ENCODE measurements around the gene DHX35. TPM values are rescaled to one million over a fixed set of nuclear protein-coding genes. Genes with fewer than 3 reads are reported as not detected.

Gene DHX35
- total RNA-seq, 1 experiment from 2014 or later = 11.2 TPM

DNA sequence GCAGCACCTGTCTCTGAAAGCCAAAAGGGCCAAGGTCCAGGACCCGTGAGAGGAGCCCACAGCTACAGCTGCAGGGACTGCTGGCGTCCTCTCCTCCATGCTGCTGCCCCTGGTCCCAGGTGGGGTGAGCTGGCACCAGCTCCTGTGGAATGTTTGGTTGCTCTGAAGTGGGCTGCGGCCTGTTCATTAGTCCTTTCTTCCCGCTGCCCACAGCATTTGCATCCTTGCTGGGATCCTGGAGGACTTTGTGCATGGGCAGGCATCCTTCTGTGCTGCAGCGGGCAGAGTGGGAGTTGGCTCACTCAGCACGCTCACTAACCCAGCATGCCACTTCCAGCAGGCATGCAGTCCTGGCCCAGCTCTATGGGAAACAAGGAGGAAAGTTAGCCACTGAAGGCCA lies 76.4 kb downstream of the DHX35 start:
- H3K9me3 ChIP-seq (ENCODE audit: control insufficient read depth in 1 of 2, insufficient read depth in 1 of 2, low read depth in 1 of 2, low read length in 2 of 2) = no peaks in the 10 kb centered on the region
- ChIA-PET POLR2A (no interaction called here), RAD21 (ENCODE audit: low non-redundant PET in 1 of 2, low total read pairs in 2 of 2, uncharacterized antibody in 2 of 2, unreplicated experiment in 2 of 2) (no interaction called here), CTCF (interaction anchor here (1.1 kb wide), 1 partner anchor 11 kb away, joined by 3 read pairs; no protein-coding TSS in a partner anchor)
- BruUV-seq (replicated peaks) = no TSS peak
- TF ChIP-seq ZBTB33 (IDR thresholded peaks at IDR 0.05; ENCODE audit: extremely low read depth, insufficient replicate concordance, low read length) (no peak), ELF1 (IDR thresholded peaks at IDR 0.05; ENCODE audit: borderline replicate concordance, low read depth) (no peak), CTCF (IDR thresholded peaks at IDR 0.05 in 2 of 3, conservative IDR thresholded peaks at IDR 0.05 in 1 of 3; ENCODE audit: borderline replicate concordance in 1 of 3, insufficient read depth in 1 of 3, low read depth in 2 of 3, low read length in 2 of 3) (no peak), TCF7L2 (IDR thresholded peaks at IDR 0.05; ENCODE audit: borderline replicate concordance, extremely low read depth, insufficient read depth, insufficient read length) (no peak), SP1 (IDR thresholded peaks at IDR 0.05; ENCODE audit: low read depth) (no peak), SIN3A (IDR thresholded peaks at IDR 0.05; ENCODE audit: low read depth) (no peak), ATF3 (IDR thresholded peaks at IDR 0.05) (no peak), POLR2A (IDR thresholded peaks at IDR 0.05; ENCODE audit: borderline replicate concordance, extremely low read depth, insufficient read depth, insufficient read length) (no peak), EGR1 (IDR thresholded peaks at IDR 0.05; ENCODE audit: low read depth) (no peak), ZNF274 (IDR thresholded peaks at IDR 0.05; ENCODE audit: low read depth, low read length) (no peak), YY1 (IDR thresholded peaks at IDR 0.05; ENCODE audit: extremely low read depth, insufficient replicate concordance, low read depth, low read length) (no peak), RAD21 (IDR thresholded peaks at IDR 0.05; ENCODE audit: low read depth) (no peak), POLR2AphosphoS5 (IDR thresholded peaks at IDR 0.05; ENCODE audit: low read depth, low read length) (no peak), FOSL1 (IDR thresholded peaks at IDR 0.05; ENCODE audit: low read depth) (no peak), CEBPB (IDR thresholded peaks at IDR 0.05; ENCODE audit: low read depth) (no peak), EZH2phosphoT487 (IDR thresholded peaks at IDR 0.05; ENCODE audit: borderline replicate concordance) (no peak), EZH2 (IDR thresholded peaks at IDR 0.05) (no peak), ZFX (IDR thresholded peaks at IDR 0.05) (no peak), REST (IDR thresholded peaks at IDR 0.05; ENCODE audit: low read depth) (no peak)
- peaks cover 17 to 20% of the 10 kb centered on the region in 2 experiments; a peak in 3 of 4 replicates for H3K36me3 ChIP-seq (ENCODE audit: control insufficient read depth in 1 of 2, insufficient read depth in 2 of 2, low read length in 2 of 2)
- no peak overlapping the region for H3K9ac ChIP-seq (ENCODE audit: low read length)
- no peaks in the 10 kb centered on the region for H3K4me1 ChIP-seq (ENCODE audit: control insufficient read depth in 1 of 2, insufficient read depth in 2 of 2, low read length in 2 of 2)
- H3K4me3 ChIP-seq (replicated peaks in 1 of 2; ENCODE audit: low read depth in 1 of 2, low read length in 2 of 2) = no peak overlapping the region
- no peaks in the 10 kb centered on the region for H3K9me2 ChIP-seq (ENCODE audit: insufficient read depth)
- no peak for ATAC-seq
- H3K27ac ChIP-seq (ENCODE audit: low read depth, low read length) = no peak overlapping the region
- intact Hi-C loops (cut with micrococcal nuclease) = loop anchor here (10.0 kb wide), 1 partner anchor 56 kb away; no protein-coding TSS in a partner anchor
- no peaks in the 10 kb centered on the region for H4K20me1 ChIP-seq (ENCODE audit: insufficient read depth)
- H3K79me2 ChIP-seq (ENCODE audit: insufficient read depth, low read length) = no peaks in the 10 kb centered on the region
- no peak overlapping the region for H3K4me2 ChIP-seq (ENCODE audit: low read length)
- H2AFZ ChIP-seq (ENCODE audit: low read depth, low read length, poor library complexity, severe bottlenecking) = no peak overlapping the region
- no peak for DNase-seq (ENCODE audit: low read depth, low spot score)
- no peaks in the 10 kb centered on the region for H3K27me3 ChIP-seq (ENCODE audit: insufficient read depth, low read length)

All from HCT116 (cell line).